K562 (cell line): ENCODE data around the gene MAGEB1. TPM values are rescaled to one million over a fixed set of nuclear protein-coding genes. Genes with fewer than 3 reads are reported as not detected.
A peak's percentile ranks its signal among the peaks of the same experiment; 100 is the strongest.

ENCODE experiments used
- ARID1B ChIP-seq: fragments of 450-650 bp; IDR thresholded peaks from 2 replicates; pipeline ENCODE4 v1.6.1; 2016; ENCODE audit warnings: antibody characterized with exemption, mild to moderate bottlenecking, inconsistent platforms
- ARNT ChIP-seq, 2 experiments: fragments of 450-650 bp; IDR thresholded peaks; 2 replicates each; pipeline ENCODE4 v1.6.1; 2016; ENCODE audit warnings: mild to moderate bottlenecking in 1 of 2
- CBFA2T3 ChIP-seq: fragments of 450-650 bp; IDR thresholded peaks from 2 replicates; pipeline ENCODE4 v1.6.1; 2017
- CXXC5 ChIP-seq: fragments of 250-450 bp; sonication (Bioruptor Pico); IDR thresholded peaks from 2 replicates; pipeline ENCODE4 v1.8.0; 2022; ENCODE audit warnings: inconsistent platforms, mild to moderate bottlenecking, moderate library complexity
- DPF2 ChIP-seq: fragments of 450-650 bp; IDR thresholded peaks from 2 replicates; pipeline ENCODE4 v1.6.1; 2016
- GABPB2 ChIP-seq: fragments of 250-450 bp; sonication (Bioruptor Pico); conservative IDR thresholded peaks from 2 replicates; pipeline ENCODE4 v1.5.1; 2021; ENCODE audit warnings: mild to moderate bottlenecking
- GATA2 ChIP-seq: sonication (generic); formaldehyde crosslinking; IDR thresholded peaks from 2 replicates; pipeline ENCODE4 v1.4.0; 2020; ENCODE audit warnings: mild to moderate bottlenecking, missing genetic modification reagents
- HBP1 ChIP-seq: fragments of 450-650 bp; formaldehyde crosslinking; IDR thresholded peaks from 2 replicates; pipeline ENCODE4 v1.4.0; 2022; ENCODE audit warnings: missing genetic modification characterization
- HNRNPLL ChIP-seq: fragments of 200-400 bp; formaldehyde crosslinking; IDR thresholded peaks from 2 replicates; pipeline ENCODE4 v1.6.1; 2017; ENCODE audit warnings: low read length, low read depth, mild to moderate bottlenecking; ENCODE audit not compliant: poor library complexity, severe bottlenecking
- KAT7 ChIP-seq: sonication (generic); formaldehyde crosslinking; IDR thresholded peaks from 2 replicates; pipeline ENCODE4 v1.8.0; 2022; ENCODE audit warnings: missing genetic modification reagents, mild to moderate bottlenecking, borderline replicate concordance
- MEIS2 ChIP-seq: fragments of 450-650 bp; IDR thresholded peaks from 2 replicates; pipeline ENCODE4 v1.6.1; 2014; ENCODE audit warnings: mild to moderate bottlenecking; ENCODE audit not compliant: partially characterized antibody
- MTA3 ChIP-seq: fragments of 450-650 bp; formaldehyde crosslinking; IDR thresholded peaks from 2 replicates; pipeline ENCODE4 v1.6.1; 2017; ENCODE audit warnings: mild to moderate bottlenecking, borderline replicate concordance
- NCOA6 ChIP-seq: fragments of 450-650 bp; IDR thresholded peaks from 2 replicates; pipeline ENCODE4 v1.6.1; 2017; ENCODE audit warnings: mild to moderate bottlenecking
- PATZ1 ChIP-seq: fragments of 250-450 bp; sonication (Bioruptor Pico); IDR thresholded peaks from 2 replicates; pipeline ENCODE4 v1.5.0; 2020; ENCODE audit warnings: mild to moderate bottlenecking, borderline replicate concordance
- RFX1 ChIP-seq: fragments of 450-650 bp; IDR thresholded peaks from 2 replicates; pipeline ENCODE4 v1.6.1; 2016; ENCODE audit warnings: mild to moderate bottlenecking, moderate library complexity
- SNIP1 ChIP-seq: fragments of 450-650 bp; IDR thresholded peaks from 2 replicates; pipeline ENCODE4 v1.7.1; 2017; ENCODE audit warnings: low read depth, mild to moderate bottlenecking
- SREBF2 ChIP-seq: sonication (generic); formaldehyde crosslinking; IDR thresholded peaks from 2 replicates; pipeline ENCODE4 v1.4.0; 2020; ENCODE audit warnings: mild to moderate bottlenecking, missing genetic modification reagents
- TAL1 ChIP-seq: fragments of 450-650 bp; IDR thresholded peaks from 2 replicates; pipeline ENCODE4 v1.6.1; 2016; ENCODE audit warnings: mild to moderate bottlenecking
- UBTF ChIP-seq, 2 experiments: IDR thresholded peaks; 2 replicates each; pipeline ENCODE4 v1.6.1; 2012; ENCODE audit warnings: improper control_type of control experiment in 2 of 2, low read depth in 2 of 2, low read length in 2 of 2, borderline replicate concordance in 1 of 2
- ZFP1 ChIP-seq: fragments of 450-650 bp; formaldehyde crosslinking; IDR thresholded peaks from 2 replicates; pipeline ENCODE4 v1.4.0; 2020; ENCODE audit warnings: mild to moderate bottlenecking, mixed read lengths
- ZNF280A ChIP-seq: fragments of 450-650 bp; IDR thresholded peaks from 2 replicates; pipeline ENCODE4 v1.6.1; 2018; ENCODE audit warnings: mild to moderate bottlenecking, low read depth; ENCODE audit not compliant: partially characterized antibody
- ZNF644 ChIP-seq: fragments of 200-800 bp; sonication (Bioruptor generic); IDR thresholded peaks from 2 replicates; pipeline ENCODE4 v1.6.1; 2016; ENCODE audit warnings: low read depth, missing genetic modification characterization, missing compliant biosample characterization
- ZNF696 ChIP-seq: fragments of 250-450 bp; sonication (Bioruptor Pico); conservative IDR thresholded peaks from 2 replicates; pipeline ENCODE4 v1.4.0; 2020; ENCODE audit warnings: mild to moderate bottlenecking, moderate library complexity
- ZSCAN29 ChIP-seq: fragments of 450-650 bp; IDR thresholded peaks from 2 replicates; pipeline ENCODE4 v1.6.1; 2017
- ZZZ3 ChIP-seq: fragments of 450-650 bp; IDR thresholded peaks from 2 replicates; pipeline ENCODE4 v1.6.1; 2016; ENCODE audit warnings: antibody characterized with exemption, mild to moderate bottlenecking, moderate library complexity
- polyA plus RNA-seq, 8 experiments: library from polyadenylated mRNA; depleted of rRNA in 4 of 8; stranded (reverse) in 5 of 8; unstranded in 3 of 8; fragments of >200 nt; fragmentation: Nextera tagmentation in 2 of 8; fragmentation: Illumina TruSeq in 1 of 8; extraction: Ambion mirVana in 2 of 8; extraction: Trizol in 1 of 8; gene quantifications; 2 replicates each; pipeline versions ENCODE4 v1.2.1 to v1.2.3, GENCODE V29; 2011 to 2014; ENCODE audit warnings: inconsistent platforms in 1 of 8, missing spikeins in 1 of 8
- total RNA-seq, 7 experiments: library from RNA; depleted of rRNA in 6 of 7; stranded (reverse); fragments of >200 nt in 6 of 7; fragmentation: Illumina TruSeq in 2 of 7; extraction: Trizol in 2 of 7; gene quantifications; 2 replicates each; pipeline versions ENCODE4 v1.2.1 to v1.2.3, GENCODE V29; 2011 to 2021; ENCODE audit warnings: low replicate concordance in 1 of 7

The MAGEB1 gene
- total and polyA plus RNA-seq, 9 of the 15 experiments (the other 6 are each of a cell fraction or from before 2014, with no cell fraction given), result 32.6 to 100 (median 43.4) TPM

- TF ChIP-seq UBTF (IDR thresholded peaks at IDR 0.05; ENCODE audit: borderline replicate concordance in 1 of 2, low read depth in 2 of 2, low read length in 2 of 2) (no peak), SREBF2 (CRISPR knock-in tag) (no peak), ZNF644 (no peak), DPF2 (peak; percentile 56; the same call in 1 of the 2 replicates), GATA2 (peak; percentile 65), HNRNPLL (no peak), NCOA6 (no peak), KAT7 (no peak), PATZ1 (CRISPR knock-in tag) (no peak), ZNF280A (no peak), MEIS2 (peak; percentile 69), ZNF696 (CRISPR knock-in tag) (no peak), ZFP1 (CRISPR knock-in tag) (no peak), TAL1 (peak; percentile 62), ARNT (IDR thresholded peaks at IDR 0.05) (no peak), SNIP1 (no peak), HBP1 (CRISPR knock-in tag) (no peak), RFX1 (0 out of 2 replicates have a peak, but pooled peaks have one; percentile 7), ARID1B (peak; percentile 84), CBFA2T3 (peak; percentile 69), GABPB2 (no peak), ZZZ3 (no peak), CXXC5 (CRISPR knock-in tag) (no peak), ZSCAN29 (no peak), MTA3 (no peak)
These were observed 29.5 kb upstream of the MAGEB1 start (continued) for GRCh38 chrX:30217465-30217864.
